ENCODE data around the gene CDH7.

GRCh38 chr18:65752625-65753325 lies 2.0 kb downstream of the CDH7 start:
- TF ChIP-seq CTCF (conservative IDR thresholded peaks at IDR 0.05 in 1 of 2, IDR thresholded peaks at IDR 0.05 in 1 of 2; ENCODE audit: extremely low read depth in 1 of 2, insufficient read depth in 1 of 2, low read depth in 1 of 2, low read length in 2 of 2), result no peak
- no peak for TF ChIP-seq EZH2 (IDR thresholded peaks at IDR 0.05; ENCODE audit: borderline replicate concordance, low read length)
